HepG2 (cell line): ENCODE data around the gene PCYT2. TPM values are rescaled to one million over a fixed set of nuclear protein-coding genes. Genes with fewer than 3 reads are reported as not detected.

Source experiments
- AGO2 ChIP-seq: fragments of 200-400 bp; formaldehyde crosslinking; optimal IDR thresholded peaks from 2 replicates; pipeline ENCODE3; 2017; ENCODE audit warnings: mild to moderate bottlenecking, low read depth, low read length, moderate library complexity
- AKNA ChIP-seq: sonication (generic); formaldehyde crosslinking; IDR thresholded peaks from 2 replicates; pipeline ENCODE4 v1.4.0; 2020; ENCODE audit warnings: missing genetic modification reagents, borderline replicate concordance
- ESRRA ChIP-seq: sonication (generic); formaldehyde crosslinking; IDR thresholded peaks from 2 replicates; pipeline ENCODE4 v1.5.1; 2020; ENCODE audit warnings: mild to moderate bottlenecking, low read depth, missing genetic modification reagents
- HINFP ChIP-seq: sonication (generic); formaldehyde crosslinking; IDR thresholded peaks from 2 replicates; pipeline ENCODE4 v1.4.0; 2020; ENCODE audit warnings: low read depth, mild to moderate bottlenecking, missing genetic modification reagents
- HMG20A ChIP-seq: IDR thresholded peaks from 2 replicates; pipeline ENCODE4 v1.6.1; 2016; ENCODE audit warnings: borderline replicate concordance
- ISX ChIP-seq: sonication (generic); formaldehyde crosslinking; conservative IDR thresholded peaks from 2 replicates; pipeline ENCODE4 v1.5.0; 2020; ENCODE audit warnings: missing genetic modification reagents
- KDM3A ChIP-seq: IDR thresholded peaks from 2 replicates; pipeline ENCODE4 v1.6.1; 2018; ENCODE audit warnings: low read depth, missing compliant biosample characterization
- KDM5B ChIP-seq: sonication (generic); formaldehyde crosslinking; IDR thresholded peaks from 2 replicates; pipeline ENCODE4 v1.4.0; 2020; ENCODE audit warnings: missing genetic modification reagents, mild to moderate bottlenecking, borderline replicate concordance
- MAFF ChIP-seq: IDR thresholded peaks from 2 replicates; pipeline ENCODE4 v1.6.1; 2011; ENCODE audit warnings: low read depth, low read length, improper control_type of control experiment
- MXD1 ChIP-seq: sonication (generic); formaldehyde crosslinking; IDR thresholded peaks from 2 replicates; pipeline ENCODE4 v1.4.0; 2020; ENCODE audit warnings: mild to moderate bottlenecking, missing genetic modification reagents
- NKX3-1 ChIP-seq: sonication (generic); formaldehyde crosslinking; IDR thresholded peaks from 2 replicates; pipeline ENCODE4 v1.5.0; 2020; ENCODE audit warnings: missing genetic modification reagents
- PHF5A ChIP-seq: IDR thresholded peaks from one replicate; pipeline ENCODE4 v1.6.1; 2018; ENCODE audit warnings: low read depth, missing genetic modification reagents; ENCODE audit not compliant: unreplicated experiment
- PRMT3 ChIP-seq: sonication (generic); formaldehyde crosslinking; IDR thresholded peaks from 2 replicates; pipeline ENCODE4 v1.8.1; 2022; ENCODE audit warnings: low read depth, mild to moderate bottlenecking, moderate library complexity, missing genetic modification reagents, borderline replicate concordance
- SIN3A ChIP-seq: IDR thresholded peaks from 2 replicates; pipeline ENCODE4 v1.6.1; 2011; ENCODE audit warnings: low read depth, mild to moderate bottlenecking, control low read depth, low read length, borderline replicate concordance
- SIN3B ChIP-seq: fragments of 150-350 bp; IDR thresholded peaks from 2 replicates; pipeline ENCODE4 v1.6.1; 2014; ENCODE audit warnings: low read length
- ZFX ChIP-seq: sonication (generic); formaldehyde crosslinking; IDR thresholded peaks from 2 replicates; pipeline ENCODE4 v1.4.0; 2020; ENCODE audit warnings: mild to moderate bottlenecking, low read depth, missing genetic modification reagents, moderate library complexity
- ZNF260 ChIP-seq: sonication (generic); formaldehyde crosslinking; IDR thresholded peaks from 2 replicates; pipeline ENCODE4 v1.4.0; 2020; ENCODE audit warnings: missing genetic modification reagents, low read depth, mild to moderate bottlenecking, borderline replicate concordance
- ZNF263 ChIP-seq: sonication (generic); formaldehyde crosslinking; IDR thresholded peaks from 2 replicates; pipeline ENCODE4 v1.4.0; 2020; ENCODE audit warnings: missing genetic modification reagents
- ZNF3 ChIP-seq: IDR thresholded peaks from 2 replicates; pipeline ENCODE4 v1.7.0; 2017; ENCODE audit warnings: inconsistent platforms
- ZNF563 ChIP-seq: sonication (generic); formaldehyde crosslinking; IDR thresholded peaks from 2 replicates; pipeline ENCODE4 v1.8.0; 2022; ENCODE audit warnings: mild to moderate bottlenecking, moderate library complexity, missing genetic modification reagents
- ZNF740 ChIP-seq: sonication (generic); formaldehyde crosslinking; IDR thresholded peaks from 2 replicates; pipeline ENCODE4 v1.4.0; 2020; ENCODE audit warnings: missing genetic modification reagents
- polyA plus RNA-seq, 8 experiments: library from polyadenylated mRNA; depleted of rRNA in 3 of 8; stranded (reverse) in 7 of 8; unstranded in 1 of 8; fragments of >200 nt; fragmentation: Illumina TruSeq in 4 of 8; extraction: Trizol in 4 of 8; gene quantifications; 2 replicates each; pipeline versions ENCODE4 v1.2.1 to v1.2.3, GENCODE V29; 2011 to 2016; ENCODE audit warnings: low read depth in 4 of 8, missing spikeins in 1 of 8, mixed read lengths in 1 of 8; ENCODE audit not compliant: insufficient read depth in 1 of 8
- total RNA-seq, 5 experiments: library from RNA; depleted of rRNA; stranded (reverse); fragments of >200 nt; fragmentation: Illumina TruSeq; extraction: Trizol; gene quantifications; 2 replicates each; pipeline ENCODE4 v1.2.3, GENCODE V29; 2016; ENCODE audit warnings: low read depth in 1 of 5
- TF ChIP-seq, protein P1 (sequence below): sonication (generic); formaldehyde crosslinking; IDR thresholded peaks from 2 replicates; pipeline ENCODE4 v1.8.0; 2022; ENCODE audit warnings: mild to moderate bottlenecking, missing genetic modification reagents, moderate library complexity

Gene PCYT2
- total and polyA plus RNA-seq, 2 of the 13 experiments (the other 11 are each of a cell fraction or from before 2014, with no cell fraction given): 147 to 297 TPM

- no peak for TF ChIP-seq AKNA
- TF ChIP-seq PHF5A (CRISPR knock-in tag): no peak
- no peak for TF ChIP-seq NKX3-1
- TF ChIP-seq HINFP (CRISPR knock-in tag): no peak
- 0 out of 2 replicates have a peak, but pooled peaks have one; percentile 43 for TF ChIP-seq ZNF563 (CRISPR knock-in tag)
- TF ChIP-seq, protein P1, sequence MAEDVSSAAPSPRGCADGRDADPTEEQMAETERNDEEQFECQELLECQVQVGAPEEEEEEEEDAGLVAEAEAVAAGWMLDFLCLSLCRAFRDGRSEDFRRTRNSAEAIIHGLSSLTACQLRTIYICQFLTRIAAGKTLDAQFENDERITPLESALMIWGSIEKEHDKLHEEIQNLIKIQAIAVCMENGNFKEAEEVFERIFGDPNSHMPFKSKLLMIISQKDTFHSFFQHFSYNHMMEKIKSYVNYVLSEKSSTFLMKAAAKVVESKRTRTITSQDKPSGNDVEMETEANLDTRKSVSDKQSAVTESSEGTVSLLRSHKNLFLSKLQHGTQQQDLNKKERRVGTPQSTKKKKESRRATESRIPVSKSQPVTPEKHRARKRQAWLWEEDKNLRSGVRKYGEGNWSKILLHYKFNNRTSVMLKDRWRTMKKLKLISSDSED (CRISPR knock-in tag): no peak
- no peak for TF ChIP-seq ZNF740 (CRISPR knock-in tag)
- no peak for TF ChIP-seq MXD1 (CRISPR knock-in tag)
- no peak for TF ChIP-seq KDM3A (CRISPR knock-in tag)
- TF ChIP-seq AGO2: peak; percentile 49
- TF ChIP-seq MAFF: no peak
- no peak for TF ChIP-seq ISX (CRISPR knock-in tag)
- TF ChIP-seq KDM5B (CRISPR knock-in tag): no peak
- no peak for TF ChIP-seq ZNF260 (CRISPR knock-in tag)
- TF ChIP-seq ZNF263 (CRISPR knock-in tag): no peak
- 0 out of 2 replicates have a peak, but pooled peaks have one; percentile 5 for TF ChIP-seq ZFX (CRISPR knock-in tag)
- TF ChIP-seq PRMT3 (CRISPR knock-in tag): no peak
- no peak for TF ChIP-seq ESRRA (CRISPR knock-in tag)
- no peak for TF ChIP-seq SIN3A
- TF ChIP-seq HMG20A (CRISPR knock-in tag): no peak
- no peak for TF ChIP-seq SIN3B
- no peak for TF ChIP-seq ZNF3
Measured at GRCh38 chr17:81899514-81900166, 11.6 kb downstream of the PCYT2 start (continued).
